Adipose tissue (tissue), 3 donors: ENCODE results near the gene NEURL1. TPM values are rescaled to one million over a fixed set of nuclear protein-coding genes. Genes with fewer than 3 reads are reported as not detected.
"Not testable (repeated sequence)": the region's sequence is repeated elsewhere in the genome, so short reads cannot be mapped to it uniquely, and the experiment has no call there.

ENCODE experiments used
- H3K27ac ChIP-seq: one replicate; pipeline ENCODE4 v1.5.1; 2013; ENCODE audit warnings: low read depth, low read length
- WGBS, 3 donors: extraction: QIAGEN DNeasy Blood & Tissue Kit; methylation state at CpG; one replicate each; pipeline ENCODE4 v1.1.7; 2013; 5-methylcytosine and 5-hydroxymethylcytosine counted together
- polyA plus RNA-seq, 3 donors: library from polyadenylated mRNA; stranded (reverse); fragments of 200-250 nt; gene quantifications; one replicate each; pipeline ENCODE4 v1.2.3, GENCODE V29; 2013
- donor health status: healthy with polysubstance abuse.
- donor health status: Bipolar disorder and iron deficiency.
- donor health status: healthy.

The NEURL1 gene
- polyA plus RNA-seq, 3 donors: 0.51 to 9.8 TPM; not detected in 1

- no peak overlapping the region for H3K27ac ChIP-seq
- 92 to 98% (median 96%) methylated on average over 4 of the region's 4 CpGs for WGBS, 3 donors
Measured at GRCh38 chr10:103506061-103506460, 12.6 kb downstream of the NEURL1 start.

- WGBS, 3 donors: 53 to 71% (median 59%) methylated on average over 10 of the region's 10 CpGs
- H3K27ac ChIP-seq: no peak overlapping the region
Measured at GRCh38 chr10:103507235-103508191, 14.0 kb downstream of the NEURL1 start.

DNA sequence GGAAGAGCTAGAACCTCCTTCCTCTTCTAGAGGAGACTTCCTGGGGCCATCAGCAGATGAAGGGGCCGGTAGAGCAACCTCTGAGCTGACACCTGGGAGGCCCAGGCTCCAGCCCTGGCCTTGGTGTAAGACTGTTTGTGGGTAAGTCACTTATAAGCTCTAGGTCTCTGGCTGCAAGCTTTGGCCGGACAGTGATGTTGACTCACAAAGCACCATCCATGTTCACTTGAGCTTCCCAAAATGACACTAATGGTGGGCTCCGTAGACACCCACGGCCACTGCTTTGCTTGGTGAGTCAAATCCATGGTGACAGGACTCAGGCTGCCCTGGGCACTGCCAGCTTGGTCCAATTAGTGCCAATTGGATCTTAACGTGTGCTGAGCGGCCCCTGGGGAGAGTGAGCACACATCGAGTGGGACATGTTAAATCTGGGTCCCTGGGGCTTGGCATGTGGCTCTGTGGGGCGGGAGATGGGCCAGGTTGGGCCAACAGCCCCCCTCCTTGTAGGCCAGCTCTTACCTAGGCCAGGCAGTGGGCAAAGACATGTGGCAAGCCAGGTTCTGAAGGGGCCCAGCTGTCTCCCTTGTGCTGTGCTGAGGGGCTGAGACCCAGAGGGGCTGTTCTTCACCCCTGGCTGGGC lies 16.7 kb downstream of the NEURL1 start:
- WGBS, 3 donors: 89 to 92% (median 90%) methylated on average over 8 of the region's 8 CpGs

GRCh38 chr10:103510791-103511752 lies 17.6 kb downstream of the NEURL1 start:
- H3K27ac ChIP-seq: no peak overlapping the region
- WGBS, 3 donors: 89 to 91% (median 90%) methylated on average over 10 of the region's 10 CpGs

More for the DNA sequence above, 16.7 kb downstream of the NEURL1 start:
- no peak overlapping the region for H3K27ac ChIP-seq

DNA sequence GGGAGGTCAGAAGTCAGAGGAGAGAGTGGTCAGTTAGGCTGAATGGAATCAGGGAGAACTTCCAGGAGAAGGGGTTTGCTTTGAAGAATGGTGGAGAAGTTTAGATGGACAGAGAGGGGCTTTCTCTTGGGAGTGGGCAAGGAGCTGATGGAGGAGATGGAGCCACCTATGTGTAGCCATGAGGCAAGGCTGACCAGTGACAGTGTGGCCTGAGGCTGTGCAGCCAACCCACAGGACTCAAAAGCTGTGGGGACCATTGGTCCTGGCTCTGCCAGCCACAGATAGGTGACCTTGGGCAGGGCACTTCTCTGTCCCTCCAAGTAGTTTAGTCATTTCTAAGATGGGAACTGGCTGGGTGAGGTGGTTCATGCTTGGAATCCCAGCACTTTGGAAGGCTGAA lies 18.7 kb downstream of the NEURL1 start:
- no peak overlapping the region for H3K27ac ChIP-seq

GRCh38 chr10:103512591-103513379 lies 19.3 kb downstream of the NEURL1 start:
- 42 to 84% (median 83%) methylated on average over 13 of the region's 13 CpGs for WGBS, 3 donors
- H3K27ac ChIP-seq: no peak overlapping the region

GRCh38 chr10:103513380-103514060 lies 20.0 kb downstream of the NEURL1 start:
- 87 to 94% (median 91%) methylated on average over 8 of the region's 8 CpGs for WGBS, 3 donors

DNA sequence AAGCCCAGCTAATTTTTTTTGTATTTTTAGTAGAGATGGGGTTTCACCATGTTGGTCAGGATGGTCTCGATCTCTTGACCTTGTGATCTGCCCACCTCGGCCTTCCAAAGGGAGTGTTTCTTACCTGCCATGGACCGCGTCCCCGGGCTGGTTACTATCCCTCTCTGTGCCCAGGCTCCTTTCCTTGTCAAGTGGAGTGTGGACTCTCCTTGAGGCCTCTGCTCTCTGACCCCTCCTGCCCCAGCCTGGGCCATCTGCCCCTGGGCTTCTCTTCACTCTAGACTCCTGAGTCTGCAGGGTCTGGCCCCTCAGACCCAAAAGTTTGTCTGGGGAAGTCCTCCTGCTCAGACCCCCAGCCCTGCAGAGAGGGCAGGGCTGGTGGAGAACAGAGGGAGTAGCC lies 20.7 kb downstream of the NEURL1 start:
- 94 to 97% (median 94%) methylated on average over 5 of the region's 5 CpGs for whole genome bisulfite sequencing, 3 donors
- no peak overlapping the region for H3K27ac ChIP-seq

More at GRCh38 chr10:103513380-103514060, 20.0 kb downstream of the NEURL1 start:
- H3K27ac ChIP-seq: no peak overlapping the region

- 96 to 98% (median 97%) methylated on average over 5 of the region's 5 CpGs for WGBS, 3 donors
- no peak overlapping the region for H3K27ac ChIP-seq
Measured at GRCh38 chr10:103517234-103518085, 24.0 kb downstream of the NEURL1 start.

DNA sequence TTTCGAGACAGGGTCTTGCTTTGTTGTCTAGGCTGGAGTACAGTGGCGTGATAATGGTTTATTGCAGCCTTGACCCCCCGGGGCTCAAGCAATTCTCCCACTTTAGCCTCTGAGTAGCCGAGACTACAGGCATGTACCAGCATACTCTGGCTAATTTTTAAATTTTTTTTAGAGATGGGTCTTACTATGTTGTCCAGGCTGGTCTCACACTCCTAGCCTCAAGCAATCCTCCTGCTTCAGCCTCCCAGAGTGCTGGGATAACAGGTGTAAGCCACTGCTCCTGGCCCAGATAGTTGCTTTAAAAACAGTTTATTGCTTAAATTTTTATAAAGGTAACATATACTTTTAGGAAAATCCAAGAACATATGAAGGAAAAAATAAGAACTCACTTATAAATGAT lies 26.3 kb downstream of the NEURL1 start:
- 64 to 81% (median 79%) methylated on average over 4 of the region's 4 CpGs for WGBS, 3 donors
- H3K27ac ChIP-seq: no peak overlapping the region

DNA sequence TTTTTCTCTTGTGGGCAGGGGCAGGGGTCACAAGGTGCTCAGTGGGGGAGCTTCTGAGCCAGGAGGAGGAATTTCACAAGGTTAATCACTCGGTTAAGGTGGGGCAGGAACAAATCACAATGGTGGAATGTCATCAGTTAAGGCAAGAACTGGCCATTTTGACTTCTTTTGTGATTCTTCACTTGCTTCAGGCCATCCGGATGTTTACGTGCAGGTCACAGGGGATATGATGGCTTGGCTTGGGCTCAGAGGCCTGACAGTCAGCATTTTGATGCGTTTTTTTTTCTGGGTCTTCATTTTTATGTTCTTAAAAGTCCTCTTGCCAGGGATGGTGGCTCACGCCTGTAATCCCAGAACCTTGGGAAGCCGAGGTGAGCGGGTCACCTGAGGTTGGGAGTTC lies 28.5 kb downstream of the NEURL1 start:
- not testable (repeated sequence) for H3K27ac ChIP-seq
- 87 to 91% (median 89%) methylated on average over 7 of the region's 7 CpGs for WGBS, 3 donors

DNA sequence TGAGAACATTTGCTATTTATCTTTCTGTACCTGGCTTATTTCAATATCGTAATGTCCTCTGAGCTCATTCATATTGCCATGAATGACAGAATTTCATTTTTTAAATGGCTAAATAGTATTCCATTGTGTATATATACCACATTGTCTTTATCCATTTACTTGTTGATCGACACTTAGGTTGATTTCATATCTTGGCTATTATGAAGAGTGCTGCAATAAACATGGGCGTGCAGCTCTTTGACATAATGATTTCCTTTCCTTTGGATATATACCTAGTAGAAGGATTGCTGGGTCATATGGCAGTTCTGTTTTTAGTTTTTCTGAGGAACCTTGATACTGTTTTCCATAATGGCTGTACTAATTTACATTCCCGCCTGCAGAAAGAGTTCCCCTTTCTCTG lies 30.2 kb downstream of the NEURL1 start:
- 87 to 89% (median 88%) methylated on average over 4 of the region's 4 CpGs for WGBS, 3 donors
- H3K27ac ChIP-seq: no peak overlapping the region

GRCh38 chr10:103525901-103526300 lies 32.4 kb downstream of the NEURL1 start:
- H3K27ac ChIP-seq: no peak overlapping the region

DNA sequence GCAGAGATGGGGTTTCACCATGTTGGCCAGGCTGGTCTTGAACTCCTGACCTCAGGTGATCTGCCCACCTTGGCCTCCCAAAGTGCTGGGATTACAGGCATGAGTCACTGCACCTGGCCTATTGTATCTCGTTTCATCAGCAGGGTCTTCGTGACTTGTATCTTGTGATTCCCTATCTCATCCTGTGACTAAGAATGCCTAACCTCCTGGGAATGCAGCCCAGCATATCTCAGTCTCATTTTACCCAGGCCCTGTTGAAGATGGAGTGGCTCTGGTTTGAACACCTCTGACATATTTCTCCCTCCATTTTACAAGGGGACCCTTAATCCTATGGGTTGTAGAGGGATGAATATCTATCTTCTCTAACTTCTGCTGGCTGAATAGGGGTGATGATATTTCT lies 34.0 kb downstream of the NEURL1 start:
- not testable (repeated sequence) for H3K27ac ChIP-seq
- WGBS, 3 donors: 61 to 76% (median 75%) methylated on average over 2 of the region's 2 CpGs

DNA sequence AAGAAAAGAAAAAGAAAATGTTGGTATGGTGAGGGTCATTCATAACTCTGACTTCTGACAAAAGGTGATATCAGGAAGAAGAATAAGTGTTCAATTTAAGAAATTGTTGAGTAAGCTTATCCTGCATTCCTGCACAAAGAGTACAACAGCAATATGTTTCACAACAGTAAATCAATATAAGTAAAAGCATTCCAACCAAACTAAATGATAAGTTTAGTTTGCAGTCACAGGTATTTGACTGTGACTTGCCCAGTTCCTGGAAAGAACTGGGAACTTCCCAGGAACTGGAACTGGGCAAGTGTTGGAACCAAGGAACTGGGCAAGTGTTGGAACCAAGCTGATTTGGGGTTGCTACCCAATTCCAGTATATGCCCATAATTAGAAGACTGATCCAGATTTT lies 35.0 kb downstream of the NEURL1 start:
- H3K27ac ChIP-seq: no peak overlapping the region

DNA sequence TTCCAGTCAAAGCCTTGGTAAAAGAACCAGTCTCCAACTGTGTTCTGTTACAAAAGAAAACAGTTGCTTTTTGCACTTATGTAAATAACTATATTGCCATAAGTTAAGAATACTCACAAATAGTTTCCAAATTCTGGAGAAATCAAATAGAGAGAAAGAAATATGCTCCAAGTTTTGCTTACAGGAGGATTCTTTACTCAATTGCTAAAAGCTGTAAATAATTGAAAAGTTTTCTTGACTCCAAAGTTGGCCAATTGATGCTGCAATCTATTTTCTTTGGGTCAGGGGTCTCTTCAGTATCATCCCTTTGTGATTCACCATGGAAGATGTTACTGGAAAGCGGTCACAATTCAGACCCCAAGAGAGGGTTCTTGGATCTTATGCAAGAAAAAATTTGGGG lies 36.0 kb downstream of the NEURL1 start:
- H3K27ac ChIP-seq: no peak overlapping the region
- WGBS, 3 donors: 92 to 97% (median 96%) methylated on average over 1 of the region's 1 CpG

GRCh38 chr10:103533827-103534226 lies 40.3 kb downstream of the NEURL1 start:
- H3K27ac ChIP-seq: no peak overlapping the region
- 95 to 98% (median 95%) methylated on average over 7 of the region's 7 CpGs for WGBS, 3 donors
